Neural progenitor cell (in vitro differentiated cells): ENCODE measurements around the gene PBX3. TPM values are rescaled to one million over a fixed set of nuclear protein-coding genes. Genes with fewer than 3 reads are reported as not detected.

Experiments used
- DNase-seq: peaks from one replicate; pipeline ENCODE4 v3.0.0-alpha.2; 2016; ENCODE audit warnings: low spot score
- H2AFZ ChIP-seq: fragments of 200-600 bp; sonication (generic); replicated peaks from 2 replicates; pipeline ENCODE4 v1.6.1; 2016; ENCODE audit warnings: antibody characterized with exemption
- H3F3A ChIP-seq: fragments of 200-600 bp; sonication (generic); 2 replicates; pipeline ENCODE4 v1.6.1; 2016; ENCODE audit warnings: antibody characterized with exemption, low read depth
- H3K27ac ChIP-seq: fragments of 200-600 bp; sonication (generic); 2 replicates; pipeline ENCODE4 v1.5.1; 2016; ENCODE audit warnings: mild to moderate bottlenecking
- H3K27me3 ChIP-seq: fragments of 200-600 bp; sonication (generic); 2 replicates; pipeline ENCODE4 v1.6.1; 2016; ENCODE audit warnings: mild to moderate bottlenecking, moderate library complexity
- H3K36me3 ChIP-seq: fragments of 200-600 bp; sonication (generic); 2 replicates; pipeline ENCODE4 v1.5.1; 2016
- H3K4me1 ChIP-seq: fragments of 200-600 bp; sonication (generic); 2 replicates; pipeline ENCODE4 v1.6.1; 2016; ENCODE audit warnings: mixed run types
- H3K4me2 ChIP-seq: fragments of 200-600 bp; sonication (generic); 2 replicates; pipeline ENCODE4 v1.6.1; 2016
- H3K4me3 ChIP-seq: fragments of 200-600 bp; sonication (generic); 2 replicates; pipeline ENCODE4 v1.5.1; 2016
- H3K79me2 ChIP-seq: fragments of 200-600 bp; sonication (generic); 2 replicates; pipeline ENCODE4 v1.6.1; 2016; ENCODE audit warnings: low read depth
- H3K9ac ChIP-seq: fragments of 200-600 bp; sonication (generic); 2 replicates; pipeline ENCODE4 v1.6.1; 2016
- H3K9me3 ChIP-seq: fragments of 200-600 bp; sonication (generic); 2 replicates; pipeline ENCODE4 v1.5.1; 2016; ENCODE audit warnings: low read depth
- H4K20me1 ChIP-seq: fragments of 200-600 bp; sonication (generic); 2 replicates; pipeline ENCODE4 v1.6.1; 2016; ENCODE audit warnings: low read depth
- H3K27ac Mint-ChIP-seq: 3 replicates; pipeline ENCODE4 v1.8.0; 2021; ENCODE audit warnings: mixed read lengths
- H3K27me3 Mint-ChIP-seq: 2 replicates; pipeline ENCODE4 v1.8.0; 2022; ENCODE audit warnings: low read depth, mild to moderate bottlenecking, inconsistent platforms, moderate library complexity, mixed read lengths; ENCODE audit not compliant: insufficient read depth
- H3K36me3 Mint-ChIP-seq: 3 replicates; pipeline ENCODE4 v1.8.0; 2021; ENCODE audit warnings: mixed read lengths
- H3K4me1 Mint-ChIP-seq: 3 replicates; pipeline ENCODE4 v1.8.0; 2021; ENCODE audit warnings: mixed read lengths
- H3K4me3 Mint-ChIP-seq: 3 replicates; pipeline ENCODE4 v1.8.0; 2021; ENCODE audit warnings: mild to moderate bottlenecking, moderate library complexity, mixed read lengths
- H3K9me3 Mint-ChIP-seq: 3 replicates; pipeline ENCODE4 v1.8.0; 2020; ENCODE audit warnings: mixed read lengths
- CTCF ChIP-seq: fragments of 200-600 bp; sonication (generic); IDR thresholded peaks from 2 replicates; pipeline ENCODE4 v1.5.1; 2017; ENCODE audit warnings: antibody characterized with exemption, mild to moderate bottlenecking
- EZH2 ChIP-seq: fragments of 200-600 bp; sonication (generic); IDR thresholded peaks from 2 replicates; pipeline ENCODE4 v1.6.1; 2017; ENCODE audit warnings: antibody characterized with exemption, mild to moderate bottlenecking, moderate library complexity
- EZH2phosphoT487 ChIP-seq: fragments of 200-600 bp; sonication (generic); IDR thresholded peaks from 2 replicates; pipeline ENCODE4 v1.6.1; 2017; ENCODE audit warnings: antibody characterized with exemption
- total RNA-seq: library from RNA; depleted of rRNA; stranded (reverse); fragments of >200 nt; gene quantifications from 2 replicates; pipeline ENCODE4 v1.2.3, GENCODE V29; 2015; ENCODE audit warnings: low replicate concordance

The PBX3 gene
- total RNA-seq, 1 donor from 2014 or later, result 99.5 TPM

- H3K27ac ChIP-seq, result no peak overlapping the region
- H3K36me3 Mint-ChIP-seq, result peaks cover 11% of the 10 kb centered on the region
- H4K20me1 ChIP-seq, result peaks cover 42% of the 10 kb centered on the region
- no peaks in the 10 kb centered on the region for H3F3A ChIP-seq
- no peak for DNase-seq
- H3K4me3 ChIP-seq, result no peak overlapping the region
- no peaks in the 10 kb centered on the region for H3K4me1 ChIP-seq
- no peak overlapping the region for H2AFZ ChIP-seq
- no peak overlapping the region for H3K27ac Mint-ChIP-seq
- H3K4me3 Mint-ChIP-seq, result no peak overlapping the region
- no peak overlapping the region for H3K4me2 ChIP-seq
- peaks cover 47% of the 10 kb centered on the region for H3K79me2 ChIP-seq
- no peaks in the 10 kb centered on the region for H3K27me3 ChIP-seq
- no peaks in the 10 kb centered on the region for H3K27me3 Mint-ChIP-seq
- no peaks in the 10 kb centered on the region for H3K4me1 Mint-ChIP-seq
- no peak overlapping the region for H3K9ac ChIP-seq
- TF ChIP-seq EZH2phosphoT487 (no peak), EZH2 (no peak), CTCF (no peak)
- no peaks in the 10 kb centered on the region for H3K36me3 ChIP-seq
- H3K9me3 ChIP-seq, result no peaks in the 10 kb centered on the region
- H3K9me3 Mint-ChIP-seq, result no peaks in the 10 kb centered on the region
These were observed 57.9 kb downstream of the PBX3 start for GRCh38 chr9:125805057-125805456.

- Mint-ChIP-seq H3K9me3 (no peaks in the 10 kb centered on the region), H3K4me1 (no peaks in the 10 kb centered on the region), H3K27ac (no peak overlapping the region), H3K36me3 (peaks cover 11% of the 10 kb centered on the region), H3K4me3 (no peak overlapping the region), H3K27me3 (peaks cover 2% of the 10 kb centered on the region)
- no peak for TF ChIP-seq CTCF
- TF ChIP-seq EZH2phosphoT487, result no peak
- no peak for TF ChIP-seq EZH2
- no peak for DNase-seq
- no peak overlapping the region for H2AFZ ChIP-seq
- no peak overlapping the region for H3K4me3 ChIP-seq
- H3K4me1 ChIP-seq, result no peaks in the 10 kb centered on the region
- H3F3A ChIP-seq, result no peaks in the 10 kb centered on the region
- H3K27me3 ChIP-seq, result no peaks in the 10 kb centered on the region
- peaks cover 44% of the 10 kb centered on the region for H4K20me1 ChIP-seq
- H3K9ac ChIP-seq, result no peak overlapping the region
- peaks cover 48% of the 10 kb centered on the region for H3K79me2 ChIP-seq
- H3K9me3 ChIP-seq, result no peaks in the 10 kb centered on the region
- no peak overlapping the region for H3K4me2 ChIP-seq
- H3K27ac ChIP-seq, result no peak overlapping the region
- no peaks in the 10 kb centered on the region for H3K36me3 ChIP-seq
These were observed 58.4 kb downstream of the PBX3 start for GRCh38 chr9:125805586-125805985.

GRCh38 chr9:125807079-125807478, 59.9 kb downstream of the PBX3 start:
- Histone ChIP-seq H2AFZ (no peak overlapping the region), H3K4me1 (no peaks in the 10 kb centered on the region), H4K20me1 (peaks cover 53% of the 10 kb centered on the region), H3K9me3 (no peaks in the 10 kb centered on the region), H3K79me2 (peaks cover 51% of the 10 kb centered on the region), H3F3A (no peaks in the 10 kb centered on the region), H3K4me3 (no peak overlapping the region), H3K9ac (no peak overlapping the region), H3K27ac (no peak overlapping the region), H3K36me3 (no peaks in the 10 kb centered on the region), H3K4me2 (no peak overlapping the region), H3K27me3 (no peaks in the 10 kb centered on the region)
- no peak overlapping the region for H3K4me3 Mint-ChIP-seq
- no peaks in the 10 kb centered on the region for H3K4me1 Mint-ChIP-seq
- no peak for DNase-seq
- H3K27me3 Mint-ChIP-seq, result peaks cover 2% of the 10 kb centered on the region
- H3K9me3 Mint-ChIP-seq, result no peaks in the 10 kb centered on the region
- no peak for TF ChIP-seq EZH2
- TF ChIP-seq EZH2phosphoT487, result no peak
- no peak for TF ChIP-seq CTCF
- H3K36me3 Mint-ChIP-seq, result peaks cover 16% of the 10 kb centered on the region
- no peak overlapping the region for H3K27ac Mint-ChIP-seq
